Measurements from ENCODE around the gene ADPGK.
A peak's percentile ranks its signal among the peaks of the same experiment; 100 is the strongest.
"Not testable (repeated sequence)": the region's sequence is repeated elsewhere in the genome, so short reads cannot be mapped to it uniquely, and the experiment has no call there.

The ADPGK gene

DNA sequence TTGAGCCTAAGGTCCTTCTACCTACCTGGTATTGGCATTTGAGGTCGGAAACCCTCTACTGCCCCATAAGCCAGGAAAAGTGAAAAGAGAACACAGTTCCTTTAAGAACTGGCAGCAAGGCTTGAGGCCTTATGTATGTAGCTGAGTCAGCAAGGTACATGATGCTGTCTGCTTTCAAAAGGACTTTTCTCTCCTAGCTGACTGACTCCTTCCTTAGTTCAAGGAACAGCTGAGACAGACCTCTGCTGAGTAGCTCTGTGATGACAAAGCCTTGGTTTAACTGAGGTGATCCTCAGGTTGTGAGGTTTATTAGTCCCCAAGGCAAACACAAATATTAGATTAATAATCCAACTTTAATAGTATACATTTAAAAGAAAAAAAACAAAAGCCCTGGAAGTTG lies 45.8 kb downstream of the ADPGK start:
- DNase-seq, result no peak

DNA sequence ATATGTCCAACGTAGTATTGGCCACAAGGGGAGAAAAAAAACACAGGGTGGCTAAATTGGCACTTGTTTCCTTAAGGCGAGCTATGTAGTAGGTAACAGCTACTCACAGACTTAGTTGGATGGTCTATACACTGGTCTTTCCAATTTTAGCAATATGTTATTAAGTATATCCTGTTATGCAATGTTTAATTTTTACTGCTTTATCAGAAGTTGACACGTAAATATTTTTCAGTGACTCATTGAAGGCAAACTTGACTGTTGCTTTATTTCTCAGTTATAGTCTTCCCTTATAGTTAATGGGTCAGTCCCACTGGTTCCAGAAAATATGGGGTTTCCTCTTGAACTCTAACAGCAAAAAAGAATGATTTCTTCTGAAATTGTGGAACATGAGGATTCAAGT lies 46.5 kb downstream of the ADPGK start:
- DNase-seq, result no peak

DNA sequence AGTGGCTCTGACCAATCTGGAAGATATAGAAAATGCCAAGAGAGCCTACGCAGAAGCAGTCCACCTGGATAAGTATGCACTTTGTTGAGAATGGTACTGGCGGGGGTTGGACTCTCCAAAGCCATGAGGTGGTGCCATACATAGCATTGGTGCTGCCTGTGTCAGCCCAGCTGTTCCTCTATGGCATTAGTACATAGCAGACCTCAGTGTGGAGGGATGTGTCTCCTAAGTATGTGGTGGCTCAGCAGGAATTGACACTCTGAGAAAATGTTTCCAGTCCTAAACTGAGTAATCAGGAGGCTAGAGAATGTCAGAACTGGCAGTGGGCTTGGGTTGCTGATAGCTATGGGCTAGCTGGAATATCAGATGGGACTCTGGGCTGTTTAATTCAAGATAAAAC lies 48.4 kb downstream of the ADPGK start:
- DNase-seq, result no peak

DNA sequence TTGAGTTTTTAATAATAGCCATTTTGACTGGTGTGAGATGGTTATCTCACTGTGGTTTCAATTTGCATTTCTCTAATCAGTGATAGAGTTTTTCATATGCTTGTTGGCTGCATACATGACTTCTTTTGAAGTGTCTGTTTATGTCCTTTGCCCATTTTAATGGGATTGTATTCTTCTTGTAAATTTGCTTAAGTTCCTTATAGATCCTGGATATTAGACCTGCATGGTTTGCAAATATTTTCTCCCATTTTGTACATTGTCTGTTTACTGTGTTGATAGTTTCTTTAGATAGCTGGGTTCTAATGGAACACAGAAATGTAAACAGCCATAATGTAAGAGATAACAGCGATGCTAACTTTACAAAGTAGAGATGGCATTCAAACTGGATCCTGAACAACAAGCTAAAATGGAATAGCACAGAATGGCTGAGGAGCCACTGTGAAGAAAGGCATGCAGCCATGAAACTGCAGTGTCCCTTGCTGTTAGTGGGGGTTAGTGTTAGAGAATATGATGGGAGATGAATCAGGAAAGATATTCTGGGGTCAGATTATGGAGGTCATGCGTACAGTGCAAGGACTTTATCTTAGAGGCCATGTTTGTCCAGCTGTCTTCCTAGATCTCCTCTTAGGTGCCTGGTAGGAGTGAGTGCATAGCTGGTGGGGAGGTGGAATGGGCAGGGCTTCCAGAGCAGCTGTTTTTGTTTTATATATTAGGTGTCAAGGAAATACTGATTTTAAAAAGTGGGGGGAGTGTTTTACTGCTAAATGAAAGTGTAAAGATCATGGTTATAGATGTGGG lies 49.4 kb downstream of the ADPGK start:
- no peak for DNase-seq

DNA sequence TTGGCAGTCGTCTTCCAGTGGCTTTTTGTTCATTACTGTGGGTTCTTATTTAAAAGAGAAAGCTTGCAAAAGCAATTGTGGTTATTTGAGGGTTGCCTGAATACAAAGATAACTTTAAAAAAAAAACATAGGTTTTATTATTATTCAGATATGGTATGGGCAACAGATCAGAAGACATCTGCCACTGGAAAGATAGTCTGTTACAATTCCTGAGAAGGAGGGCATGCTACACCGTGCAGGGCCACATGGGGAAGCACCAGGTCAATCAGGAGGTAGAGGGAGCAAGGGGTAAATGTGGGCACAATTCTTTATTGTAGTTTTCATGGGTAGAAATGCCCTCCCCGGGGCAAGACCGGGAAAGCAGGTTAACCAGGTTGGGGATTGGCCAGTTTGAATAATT lies 51.0 kb downstream of the ADPGK start:
- no peak for DNase-seq

DNA sequence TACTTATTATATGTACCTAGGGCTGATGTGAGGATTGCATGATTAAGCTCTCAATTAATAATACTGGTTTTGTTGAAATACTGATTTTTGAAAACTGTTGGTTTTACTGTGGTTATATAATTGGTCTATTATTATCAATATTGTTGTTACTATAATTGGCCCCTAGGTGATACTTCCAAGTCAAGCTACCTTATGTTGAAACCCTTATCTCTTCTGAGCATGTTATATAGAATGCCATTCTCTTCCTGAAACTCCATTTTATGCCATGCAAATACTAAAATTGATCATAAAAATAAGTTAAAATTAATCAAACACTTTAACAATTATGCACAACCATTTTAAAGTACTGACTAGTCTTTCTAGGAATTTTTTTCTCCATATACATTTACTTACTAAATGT lies 51.5 kb downstream of the ADPGK start:
- no peak for DNase-seq

DNA sequence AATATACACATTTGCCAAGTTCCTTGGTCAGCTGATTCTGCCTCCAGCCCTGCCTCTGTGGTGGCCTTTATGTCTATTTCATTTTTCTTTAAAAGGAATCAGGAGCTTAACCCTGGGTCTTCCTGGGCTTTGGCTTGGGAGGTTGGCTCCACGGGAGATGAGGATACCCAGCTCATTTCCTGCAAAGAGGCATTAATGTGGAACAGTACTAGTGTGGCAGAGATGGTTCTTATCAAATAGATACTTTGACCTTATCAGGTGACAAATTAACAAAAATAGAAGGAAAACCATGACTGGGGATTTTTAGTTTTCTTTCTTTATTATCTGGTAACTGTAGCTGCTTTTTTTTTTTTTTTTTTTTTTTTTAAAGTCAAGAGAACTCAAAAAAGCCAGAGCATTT lies 54.7 kb downstream of the ADPGK start:
- no peak for DNase-seq

DNA sequence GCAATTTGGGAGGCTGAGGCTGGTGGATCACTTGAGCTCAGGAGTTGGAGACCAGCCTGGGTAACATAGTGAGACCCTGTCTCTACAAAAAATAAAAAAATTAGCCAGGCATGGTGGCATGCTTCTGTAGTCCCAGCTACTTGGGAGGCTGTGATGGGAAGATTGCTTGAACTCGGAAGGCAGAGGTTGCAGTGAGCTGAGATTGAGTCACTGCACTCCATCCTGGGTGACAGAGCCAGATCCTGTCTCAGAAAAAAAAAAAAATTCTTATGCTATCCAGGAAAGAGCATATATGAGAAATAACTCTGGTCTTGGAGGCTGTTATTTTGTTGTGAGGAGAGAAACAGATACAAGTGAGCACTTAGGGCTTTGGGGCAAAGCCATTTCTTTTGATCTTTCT lies 55.3 kb downstream of the ADPGK start:
- DNase-seq, result not testable (repeated sequence)

DNA sequence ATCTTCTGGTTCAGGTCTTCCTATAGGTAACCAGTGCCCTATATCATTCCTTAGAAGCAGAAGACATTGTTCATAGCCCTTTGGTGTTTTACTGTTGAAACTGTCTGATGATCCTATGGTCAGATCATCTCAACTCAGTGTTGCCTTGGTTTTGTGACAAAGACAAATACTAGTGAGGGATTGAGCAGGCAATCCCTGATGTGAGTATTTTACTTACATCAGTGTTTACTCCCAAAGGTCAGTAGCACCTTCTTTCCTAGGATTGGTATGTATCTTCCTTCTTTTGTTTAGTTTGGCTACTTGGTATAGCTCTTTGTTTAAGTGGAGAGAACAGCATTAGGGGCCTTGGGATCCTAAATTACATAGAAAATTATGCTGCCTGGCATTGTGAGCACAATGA lies 56.4 kb downstream of the ADPGK start:
- no peak for DNase-seq

DNA sequence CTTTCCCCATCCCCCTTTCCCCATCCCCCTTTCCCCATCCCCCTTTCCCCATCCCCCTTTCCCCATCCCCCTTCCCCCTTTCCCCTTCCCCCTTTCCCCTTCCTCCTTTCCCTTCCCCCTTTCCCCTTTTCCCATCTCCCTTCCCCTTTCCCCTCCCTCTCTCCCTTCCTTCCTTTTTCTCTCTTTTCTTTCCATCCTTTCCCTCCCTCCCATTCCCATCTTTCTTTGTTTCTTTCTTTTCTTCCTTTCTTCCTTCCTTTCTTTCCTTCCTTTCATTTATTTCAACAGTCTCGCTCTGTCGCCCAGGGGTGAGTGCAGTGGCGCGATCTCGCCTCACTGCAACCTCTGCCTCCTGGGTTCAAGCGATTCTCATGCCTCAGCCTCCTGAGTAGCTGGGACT lies 57.7 kb downstream of the ADPGK start:
- DNase-seq, result not testable (repeated sequence)

DNA sequence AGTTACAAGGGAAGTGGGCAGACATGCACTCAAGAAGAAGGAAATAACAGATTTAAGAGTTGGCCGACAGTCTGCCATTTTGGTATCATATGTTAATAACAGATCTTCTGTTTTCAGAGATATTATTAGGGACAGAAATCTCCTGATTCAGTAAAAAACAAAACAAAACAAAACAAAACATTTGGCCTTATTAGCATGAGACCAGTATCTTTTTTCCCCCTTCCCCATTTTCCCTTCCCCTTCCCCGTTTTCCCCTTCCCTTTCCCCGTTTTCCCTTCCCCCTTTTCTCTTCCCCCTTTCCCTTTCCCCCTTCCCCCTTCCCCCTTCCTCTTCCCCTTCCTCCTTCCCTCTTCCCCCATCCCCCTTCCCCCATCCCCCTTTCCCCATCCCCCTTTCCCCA lies 58.1 kb downstream of the ADPGK start:
- no peak for DNase-seq

DNA sequence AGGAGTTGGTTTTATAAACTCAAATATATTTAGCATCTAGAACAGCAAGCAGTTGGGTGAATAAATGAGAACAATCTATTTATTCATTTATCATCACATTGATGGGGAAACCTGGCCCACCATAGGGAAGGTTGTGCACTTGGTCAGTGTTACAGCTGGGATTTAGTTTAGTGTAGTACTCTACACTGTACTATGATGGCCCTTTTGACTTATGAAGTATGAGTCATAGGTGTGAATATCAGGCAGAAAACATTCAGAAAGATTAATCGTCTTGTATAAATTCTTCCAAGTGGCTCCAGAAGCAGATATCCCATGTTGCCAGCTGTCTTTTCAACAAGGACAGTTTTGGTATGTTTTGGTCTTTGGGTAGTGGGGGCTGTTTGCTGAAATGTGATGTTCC lies 59.5 kb downstream of the ADPGK start:
- no peak for DNase-seq

DNA sequence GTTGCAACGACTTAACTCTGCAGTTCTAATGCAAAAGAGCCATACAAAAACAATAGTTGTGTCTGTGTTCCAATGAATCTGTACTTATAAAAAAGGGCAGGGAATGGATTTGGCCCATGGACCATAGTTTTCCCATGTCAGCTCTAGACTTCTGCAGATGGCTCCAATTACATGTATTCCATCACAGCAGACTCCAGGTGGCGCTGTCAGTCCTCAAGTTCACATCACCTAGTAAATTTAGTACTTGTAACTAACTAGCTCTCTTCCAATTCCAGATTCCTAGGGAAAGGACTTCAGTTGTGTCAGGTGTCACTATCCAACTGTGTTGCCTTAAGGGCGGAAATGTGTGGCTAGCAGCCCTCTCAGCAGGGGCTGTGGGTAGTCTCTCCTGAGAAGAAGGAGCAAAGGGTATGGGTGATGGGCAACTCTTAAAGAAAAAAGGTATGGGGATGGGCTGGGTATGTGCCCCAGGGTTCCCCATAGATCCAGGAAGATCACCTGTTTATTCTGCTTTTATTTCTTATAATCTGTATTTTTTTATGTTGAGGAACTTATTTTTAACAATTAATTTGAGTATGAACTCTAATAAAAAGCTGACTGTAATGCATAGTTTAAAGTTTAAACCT lies 61.4 kb downstream of the ADPGK start:
- peak; percentile 40 for DNase-seq

DNA sequence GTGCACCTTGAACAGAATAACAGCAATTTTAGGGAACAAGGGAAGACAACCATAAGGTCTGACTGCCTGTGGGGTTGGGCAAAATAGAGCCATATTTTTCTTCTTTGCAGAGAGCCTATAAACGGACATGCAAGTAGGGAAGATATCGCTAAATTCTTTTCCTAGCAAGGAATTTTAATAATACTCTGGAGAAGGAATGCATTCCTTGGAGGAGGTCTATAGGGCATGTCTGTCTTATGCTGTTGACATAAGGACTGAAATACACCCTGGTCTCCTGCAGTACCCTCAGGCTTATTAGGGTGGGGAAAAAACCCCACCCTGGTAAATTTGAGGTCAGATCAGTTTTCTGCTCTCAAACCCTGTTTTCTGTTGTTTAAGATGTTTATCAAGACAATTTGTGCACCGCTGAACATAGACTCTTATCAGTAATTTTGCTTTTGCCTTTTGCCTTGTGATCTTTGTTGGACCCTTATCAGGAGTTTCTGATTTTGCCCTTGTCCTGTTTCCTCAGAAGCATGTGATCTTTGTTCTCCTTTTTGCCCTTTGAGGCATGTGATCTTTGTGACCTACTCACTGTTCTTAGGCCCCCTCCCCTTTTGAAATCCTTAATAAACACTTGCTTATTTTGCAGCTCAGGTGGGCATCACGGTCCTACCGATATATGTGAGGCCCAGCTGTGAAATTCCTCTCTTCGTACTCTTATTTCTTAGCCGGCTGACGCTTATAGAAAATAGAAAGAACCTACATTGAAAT lies 74.8 kb downstream of the ADPGK start:
- not testable (repeated sequence) for DNase-seq

DNA sequence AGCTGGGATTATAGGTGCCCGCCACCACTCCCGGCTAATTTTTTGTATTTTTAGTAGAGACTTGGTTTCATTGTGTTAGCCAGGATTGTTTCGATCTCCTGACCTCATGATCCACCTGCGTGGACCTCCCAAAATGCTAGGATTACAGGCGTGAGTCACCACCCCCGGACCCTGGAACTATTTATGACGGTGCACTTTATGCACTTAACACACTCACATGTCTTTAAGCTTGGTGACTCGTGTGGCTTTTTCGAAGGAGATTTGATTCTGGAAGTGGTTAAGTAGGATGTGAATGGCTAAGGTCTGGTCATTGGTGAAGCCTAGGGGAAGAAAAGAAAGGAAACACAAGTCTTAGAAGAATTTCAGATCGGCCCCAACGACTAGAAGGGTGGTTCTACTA lies 77.3 kb downstream of the ADPGK start:
- DNase-seq, result no peak

Data from CD4-positive, alpha-beta T cell treated with Interferon gamma for 1 hour (primary cell).